Parathyroid adenoma (tissue), 2 donors: ENCODE data around the gene PLXDC1.
A peak's percentile ranks its signal among the peaks of the same experiment; 100 is the strongest.

Experiments
- H2AFZ ChIP-seq: fragments of 300-600 bp; sonication (generic); one replicate; pipeline ENCODE4 v1.7.0; 2017; ENCODE audit warnings: antibody characterized with exemption, mild to moderate bottlenecking
- H3K27ac ChIP-seq: fragments of 300-600 bp; sonication (generic); one replicate; pipeline ENCODE4 v1.7.0; 2017
- H3K27me3 ChIP-seq: fragments of 300-600 bp; sonication (generic); one replicate; pipeline ENCODE4 v1.7.0; 2017; ENCODE audit warnings: low read length; ENCODE audit not compliant: control insufficient read depth, insufficient read depth
- H3K36me3 ChIP-seq: fragments of 300-600 bp; sonication (generic); one replicate; pipeline ENCODE4 v1.7.0; 2017; ENCODE audit warnings: low read length; ENCODE audit not compliant: control insufficient read depth, insufficient read depth
- H3K4me1 ChIP-seq: fragments of 300-600 bp; sonication (generic); one replicate; pipeline ENCODE4 v1.7.0; 2017; ENCODE audit warnings: control low read depth
- H3K4me2 ChIP-seq: fragments of 300-600 bp; sonication (generic); one replicate; pipeline ENCODE4 v1.7.0; 2017; ENCODE audit warnings: low read length
- H3K4me3 ChIP-seq: fragments of 300-600 bp; sonication (generic); one replicate; pipeline ENCODE4 v1.7.0; 2017; ENCODE audit warnings: low read depth, low read length
- H3K79me2 ChIP-seq: fragments of 300-600 bp; sonication (generic); one replicate; pipeline ENCODE4 v1.7.0; 2017; ENCODE audit warnings: control low read depth
- H3K9ac ChIP-seq: fragments of 300-600 bp; sonication (generic); one replicate; pipeline ENCODE4 v1.7.0; 2017; ENCODE audit warnings: mild to moderate bottlenecking
- H3K9me3 ChIP-seq: fragments of 300-600 bp; sonication (generic); one replicate; pipeline ENCODE4 v1.7.0; 2017; ENCODE audit warnings: low read length; ENCODE audit not compliant: control insufficient read depth
- TF ChIP-seq, protein P1 (sequence below): fragments of 300-600 bp; sonication (generic); IDR thresholded peaks from one replicate; pipeline ENCODE4 v1.7.0; 2017; ENCODE audit warnings: antibody characterized with exemption, mild to moderate bottlenecking
- donor health status: primary hyperparathyroidism.

The PLXDC1 gene

DNA sequence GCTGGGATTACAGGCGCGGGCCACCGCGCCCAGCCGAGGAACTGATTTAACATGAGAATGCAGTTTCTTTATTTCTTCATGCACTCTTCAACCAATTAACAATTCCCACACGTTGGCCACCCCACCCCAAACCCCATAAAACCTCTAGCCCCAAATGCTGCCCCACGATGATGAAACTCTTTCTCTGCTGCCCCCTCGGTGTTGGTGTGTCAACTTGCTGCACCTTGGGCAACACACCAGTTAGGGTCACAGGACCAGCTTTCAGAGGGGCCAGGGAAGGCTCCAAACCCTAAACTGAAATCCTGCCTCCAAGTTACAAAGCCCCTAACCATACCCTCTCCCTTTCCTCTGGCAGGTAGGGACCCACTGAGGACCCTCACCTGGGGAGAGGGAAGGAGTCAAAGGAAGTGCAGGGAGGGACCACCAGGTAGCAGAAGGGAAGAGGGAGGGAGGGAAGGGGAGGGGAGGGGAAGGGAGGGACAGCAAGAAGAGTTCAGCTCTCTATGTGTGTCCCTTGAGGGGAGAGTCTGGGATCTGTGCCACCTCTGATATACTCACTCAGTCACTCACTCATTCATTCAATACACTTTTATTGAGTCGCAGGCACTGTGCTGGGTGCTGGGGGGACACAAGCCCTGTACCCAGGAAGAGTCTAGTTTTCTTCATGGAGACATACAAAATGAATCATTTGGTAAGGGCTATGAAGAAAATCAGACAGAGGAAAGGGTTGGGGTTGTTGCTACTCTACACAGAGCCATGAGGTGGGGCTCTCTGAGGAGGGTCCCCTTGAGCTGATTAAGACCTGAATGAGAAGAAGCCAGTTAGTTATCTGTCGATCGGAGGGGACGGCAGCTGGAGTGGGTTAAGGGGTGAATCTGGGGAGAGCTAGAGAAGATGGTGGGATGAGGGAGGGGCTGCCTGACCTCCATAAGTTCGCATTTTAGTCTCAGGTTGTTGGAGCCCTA is 3.9 kb downstream of the PLXDC1 start:
- Histone ChIP-seq H3K9ac (no peak overlapping the region), H3K79me2 (no peaks in the 10 kb centered on the region), H3K4me2 (no peak overlapping the region), H3K27me3 (no peaks in the 10 kb centered on the region), H3K36me3 (no peaks in the 10 kb centered on the region), H3K9me3 (no peaks in the 10 kb centered on the region), H2AFZ (no peak overlapping the region), H3K4me1 (peaks cover 13% of the 10 kb centered on the region), H3K4me3 (no peak overlapping the region), H3K27ac (no peak overlapping the region)
- TF ChIP-seq, protein P1, sequence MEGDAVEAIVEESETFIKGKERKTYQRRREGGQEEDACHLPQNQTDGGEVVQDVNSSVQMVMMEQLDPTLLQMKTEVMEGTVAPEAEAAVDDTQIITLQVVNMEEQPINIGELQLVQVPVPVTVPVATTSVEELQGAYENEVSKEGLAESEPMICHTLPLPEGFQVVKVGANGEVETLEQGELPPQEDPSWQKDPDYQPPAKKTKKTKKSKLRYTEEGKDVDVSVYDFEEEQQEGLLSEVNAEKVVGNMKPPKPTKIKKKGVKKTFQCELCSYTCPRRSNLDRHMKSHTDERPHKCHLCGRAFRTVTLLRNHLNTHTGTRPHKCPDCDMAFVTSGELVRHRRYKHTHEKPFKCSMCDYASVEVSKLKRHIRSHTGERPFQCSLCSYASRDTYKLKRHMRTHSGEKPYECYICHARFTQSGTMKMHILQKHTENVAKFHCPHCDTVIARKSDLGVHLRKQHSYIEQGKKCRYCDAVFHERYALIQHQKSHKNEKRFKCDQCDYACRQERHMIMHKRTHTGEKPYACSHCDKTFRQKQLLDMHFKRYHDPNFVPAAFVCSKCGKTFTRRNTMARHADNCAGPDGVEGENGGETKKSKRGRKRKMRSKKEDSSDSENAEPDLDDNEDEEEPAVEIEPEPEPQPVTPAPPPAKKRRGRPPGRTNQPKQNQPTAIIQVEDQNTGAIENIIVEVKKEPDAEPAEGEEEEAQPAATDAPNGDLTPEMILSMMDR, result no peak

DNA sequence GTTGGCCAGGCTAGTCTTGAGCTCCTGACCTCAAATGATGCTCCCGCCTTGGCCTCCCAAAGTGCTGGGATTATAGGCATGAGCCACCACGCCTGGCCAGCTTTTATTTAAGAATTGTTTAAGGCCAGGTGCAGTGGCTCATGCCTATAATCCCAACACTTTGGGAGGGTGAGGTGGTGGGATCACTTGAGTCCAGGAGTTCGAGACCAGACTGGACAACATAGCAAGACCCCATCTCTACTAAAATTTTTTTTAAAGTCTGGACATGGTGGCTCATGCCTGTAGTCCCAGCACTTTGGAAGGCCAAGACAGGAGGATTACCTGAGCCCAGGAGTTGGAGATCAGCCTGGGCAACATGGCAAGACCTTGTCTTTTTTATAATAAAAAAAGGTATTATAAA is 5.2 kb downstream of the PLXDC1 start:
- TF ChIP-seq, protein P1, result no peak
- Histone ChIP-seq H3K4me2 (no peak overlapping the region), H3K9me3 (no peaks in the 10 kb centered on the region), H3K27ac (no peak overlapping the region), H3K27me3 (no peaks in the 10 kb centered on the region), H3K4me1 (peaks cover 8% of the 10 kb centered on the region), H2AFZ (no peak overlapping the region), H3K79me2 (no peaks in the 10 kb centered on the region), H3K4me3 (no peak overlapping the region), H3K36me3 (no peaks in the 10 kb centered on the region), H3K9ac (no peak overlapping the region)

DNA sequence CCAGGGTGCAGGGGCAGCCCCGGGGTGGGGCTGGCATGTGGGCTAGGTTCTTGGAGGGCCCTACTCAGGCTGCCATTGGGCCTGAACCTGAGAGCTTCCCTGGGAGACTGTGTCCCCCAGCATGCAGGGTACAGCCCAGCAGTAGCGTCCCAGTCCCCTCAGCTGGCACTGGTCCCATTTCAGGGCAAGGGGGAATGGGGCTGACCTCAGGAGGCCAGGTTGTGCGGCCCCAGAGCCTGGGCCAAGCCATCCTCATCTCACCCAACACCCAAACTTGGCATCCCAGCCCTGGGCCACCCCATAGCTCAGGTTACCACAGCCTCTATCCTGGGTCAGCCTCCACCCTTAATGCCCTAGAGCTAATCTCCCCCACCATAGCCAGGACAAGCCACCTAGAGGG is 6.3 kb downstream of the PLXDC1 start:
- Histone ChIP-seq H3K36me3 (no peaks in the 10 kb centered on the region), H3K4me2 (no peak overlapping the region), H3K27ac (no peak overlapping the region), H3K4me1 (peaks cover 8% of the 10 kb centered on the region), H3K27me3 (no peaks in the 10 kb centered on the region), H3K9me3 (no peaks in the 10 kb centered on the region), H3K79me2 (no peaks in the 10 kb centered on the region), H3K4me3 (no peak overlapping the region), H3K9ac (no peak overlapping the region), H2AFZ (no peak overlapping the region)
- TF ChIP-seq, protein P1, result no peak

DNA sequence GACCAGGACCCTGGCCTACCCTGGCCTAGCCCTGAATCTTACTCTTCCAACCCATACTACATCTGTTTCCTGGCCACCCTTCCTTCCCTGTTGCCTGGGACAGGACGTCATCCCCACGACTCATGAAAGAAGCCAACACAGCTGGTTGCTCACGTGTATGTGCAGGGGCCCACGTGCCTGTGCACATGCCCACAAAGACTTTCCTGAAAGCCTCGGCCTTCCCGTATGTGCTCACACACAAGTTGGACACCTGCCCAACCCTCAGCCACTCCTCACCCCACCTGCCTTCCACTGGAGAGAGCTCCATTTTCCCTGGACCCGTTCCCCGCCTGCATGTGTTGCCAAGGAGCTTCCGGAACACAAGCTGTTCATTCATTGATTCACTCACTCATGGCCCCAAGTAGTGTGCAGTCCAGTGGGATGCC is 7.0 kb downstream of the PLXDC1 start:
- TF ChIP-seq, protein P1, result no peak
- H3K4me3 ChIP-seq, result no peak overlapping the region
- H3K36me3 ChIP-seq, result no peaks in the 10 kb centered on the region
- peak overlapping the region; percentile 60 for H2AFZ ChIP-seq
- peaks cover 8% of the 10 kb centered on the region for H3K4me1 ChIP-seq
- H3K79me2 ChIP-seq, result no peaks in the 10 kb centered on the region
- peak overlapping the region; percentile 29 for H3K27ac ChIP-seq
- no peaks in the 10 kb centered on the region for H3K27me3 ChIP-seq
- no peak overlapping the region for H3K4me2 ChIP-seq
- H3K9ac ChIP-seq, result no peak overlapping the region
- H3K9me3 ChIP-seq, result no peaks in the 10 kb centered on the region
